Measurements from ENCODE around the gene MAP3K4. TPM values are rescaled to one million over a fixed set of nuclear protein-coding genes. Genes with fewer than 3 reads are reported as not detected.

Gene MAP3K4
- polyA plus RNA-seq, 1 donor from 2014 or later = 31.0 TPM

GRCh38 chr6:160952633-160953281, 38.8 kb upstream of the MAP3K4 start (continued):
- TF ChIP-seq EP300 (conservative IDR thresholded peaks at IDR 0.05; ENCODE audit: poor library complexity, severe bottlenecking) = no peak

- no peak overlapping the region for H2AFZ ChIP-seq (ENCODE audit: low read depth, low read length)
- no peak overlapping the region for H3K4me3 ChIP-seq (ENCODE audit: low read length)
- H3K9ac ChIP-seq (ENCODE audit: low read length) = no peak overlapping the region
- H3K9me2 ChIP-seq (ENCODE audit: insufficient read depth, low read length) = no peaks in the 10 kb centered on the region
- H3K27me3 ChIP-seq (ENCODE audit: insufficient read depth, low read depth, low read length) = no peaks in the 10 kb centered on the region
- TF ChIP-seq MXI1 (conservative IDR thresholded peaks at IDR 0.05; ENCODE audit: poor library complexity, severe bottlenecking) = no peak
- TF ChIP-seq RAD21 (conservative IDR thresholded peaks at IDR 0.05) = no peak
- TF ChIP-seq REST (IDR thresholded peaks at IDR 0.05; ENCODE audit: borderline replicate concordance) = no peak
- TF ChIP-seq TAF1 (IDR thresholded peaks at IDR 0.05; ENCODE audit: low read depth) = no peak
- TF ChIP-seq EP300 (conservative IDR thresholded peaks at IDR 0.05; ENCODE audit: poor library complexity, severe bottlenecking) = no peak
- no peak for TF ChIP-seq EZH2 (IDR thresholded peaks at IDR 0.05; ENCODE audit: borderline replicate concordance, insufficient read depth, low read length, poor library complexity, severe bottlenecking)
- TF ChIP-seq POLR2AphosphoS5 (IDR thresholded peaks at IDR 0.05) = no peak
- TF ChIP-seq SMC3 (conservative IDR thresholded peaks at IDR 0.05; ENCODE audit: poor library complexity) = no peak
- no peaks in the 10 kb centered on the region for H3K79me2 ChIP-seq (replicated peaks; ENCODE audit: insufficient read depth, low read length)
- H3K36me3 ChIP-seq (ENCODE audit: insufficient read depth, low read length) = no peaks in the 10 kb centered on the region
- no peak overlapping the region for H3K4me2 ChIP-seq (ENCODE audit: low read length)
- H3K27ac ChIP-seq (ENCODE audit: low read length) = no peak overlapping the region
- H4K20me1 ChIP-seq (ENCODE audit: insufficient read depth) = no peaks in the 10 kb centered on the region
- H3K9me3 ChIP-seq (ENCODE audit: low read length) = no peaks in the 10 kb centered on the region
- no peaks in the 10 kb centered on the region for H3F3A ChIP-seq (ENCODE audit: insufficient read depth, low read length, poor library complexity, severe bottlenecking)
Measured at GRCh38 chr6:160955508-160956295, 35.9 kb upstream of the MAP3K4 start.

GRCh38 chr6:160956300-160957035, 35.1 kb upstream of the MAP3K4 start:
- Histone ChIP-seq H3K9me2 (ENCODE audit: insufficient read depth, low read length) (no peaks in the 10 kb centered on the region), H2AFZ (ENCODE audit: low read depth, low read length) (no peak overlapping the region), H3K4me2 (ENCODE audit: low read length) (no peak overlapping the region), H3K9me3 (ENCODE audit: low read length) (no peaks in the 10 kb centered on the region), H3F3A (ENCODE audit: insufficient read depth, low read length, poor library complexity, severe bottlenecking) (no peaks in the 10 kb centered on the region), H3K79me2 (replicated peaks; ENCODE audit: insufficient read depth, low read length) (no peaks in the 10 kb centered on the region), H4K20me1 (ENCODE audit: insufficient read depth) (no peaks in the 10 kb centered on the region), H3K36me3 (ENCODE audit: insufficient read depth, low read length) (no peaks in the 10 kb centered on the region), H3K9ac (ENCODE audit: low read length) (no peak overlapping the region), H3K27me3 (ENCODE audit: insufficient read depth, low read depth, low read length) (no peaks in the 10 kb centered on the region), H3K4me3 (ENCODE audit: low read length) (no peak overlapping the region), H3K27ac (ENCODE audit: low read length) (no peak overlapping the region)
- TF ChIP-seq EP300 (conservative IDR thresholded peaks at IDR 0.05; ENCODE audit: poor library complexity, severe bottlenecking) (no peak), POLR2AphosphoS5 (IDR thresholded peaks at IDR 0.05) (no peak), TAF1 (IDR thresholded peaks at IDR 0.05; ENCODE audit: low read depth) (no peak), MXI1 (conservative IDR thresholded peaks at IDR 0.05; ENCODE audit: poor library complexity, severe bottlenecking) (no peak), RAD21 (conservative IDR thresholded peaks at IDR 0.05) (no peak), EZH2 (IDR thresholded peaks at IDR 0.05; ENCODE audit: borderline replicate concordance, insufficient read depth, low read length, poor library complexity, severe bottlenecking) (no peak), CTCF (IDR thresholded peaks at IDR 0.05; ENCODE audit: poor library complexity, severe bottlenecking) (no peak), REST (IDR thresholded peaks at IDR 0.05; ENCODE audit: borderline replicate concordance) (no peak), SMC3 (conservative IDR thresholded peaks at IDR 0.05; ENCODE audit: poor library complexity) (no peak)
